ENCODE measurements around the gene HOXC12. TPM values are rescaled to one million over a fixed set of nuclear protein-coding genes. Genes with fewer than 3 reads are reported as not detected.

HOXC12 gene
- total and polyA plus RNA-seq, 2 of the 8 experiments (the other 6 are each of a cell fraction or from before 2014, with no cell fraction given) = not detected

DNA sequence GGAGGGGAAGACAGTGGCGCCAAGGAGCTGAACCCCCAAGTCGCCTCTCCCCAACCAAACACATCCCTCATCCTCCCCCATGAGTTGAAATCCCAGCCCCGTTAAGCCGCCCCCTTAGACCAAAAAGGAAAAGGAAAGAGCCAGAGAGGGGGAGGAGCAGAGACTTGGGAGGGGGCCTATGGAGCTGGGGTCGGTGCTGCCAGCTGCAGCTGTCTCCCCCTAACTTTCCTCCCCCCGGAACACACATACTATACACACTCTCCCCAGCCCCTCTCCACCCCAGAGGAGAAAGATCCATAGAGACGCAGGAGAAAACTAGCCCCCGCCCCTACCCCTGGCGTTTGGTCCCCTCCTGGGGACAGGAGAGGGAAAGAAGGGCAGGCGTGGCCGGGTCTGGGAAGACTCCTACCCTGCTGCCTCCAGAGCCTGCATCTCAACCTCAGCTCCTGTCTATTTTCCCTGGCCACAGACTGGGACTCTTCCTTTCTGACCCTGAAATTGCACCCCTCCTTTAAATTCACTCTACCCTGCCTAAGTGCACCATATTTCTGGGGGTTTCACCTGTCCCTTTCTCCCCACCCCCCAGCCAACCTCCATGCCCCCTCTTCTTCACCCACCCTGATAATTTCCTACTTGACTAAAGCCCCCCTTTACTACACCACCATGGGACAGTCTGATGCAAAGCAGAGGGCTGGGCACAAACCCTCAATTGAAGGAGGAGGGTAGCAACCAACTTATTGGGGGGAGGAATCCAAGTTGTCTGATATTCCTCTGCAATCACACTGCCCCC is 43.6 kb downstream of the HOXC12 start (continued):
- no peak for TF ChIP-seq BACH1 (IDR thresholded peaks at IDR 0.05; ENCODE audit: low read length)
- TF ChIP-seq CREB1 (IDR thresholded peaks at IDR 0.05) = no peak

Measured in H1 (cell line).